Activated CD4-positive, alpha-beta T cell treated with anti-CD3 and anti-CD28 coated beads for 48 hours (primary cell): Measurements from ENCODE around the gene NKPD1.
A peak's percentile ranks its signal among the peaks of the same experiment; 100 is the strongest.

Experiments used
- DNase-seq: peaks from one replicate; pipeline ENCODE4 v3.0.0-alpha.2; 2020

NKPD1 gene

GRCh38 chr19:45160870-45161737 lies at the start of gene NKPD1:
Gene NKPD1 (minus strand): TSS chr19:45160982. CDS start chr19:45160150, 832 bp downstream.
- DNase-seq: no peak

- no peak for DNase-seq
Observed at GRCh38 chr19:45206328-45206727, 45.5 kb upstream of the NKPD1 start.

GRCh38 chr19:45205810-45206209 lies 45.0 kb upstream of the NKPD1 start:
- no peak for DNase-seq

GRCh38 chr19:45202637-45203036 lies 41.9 kb upstream of the NKPD1 start:
- no peak for DNase-seq

GRCh38 chr19:45200568-45200967 lies 39.8 kb upstream of the NKPD1 start:
- DNase-seq: no peak

GRCh38 chr19:45195764-45196163 lies 35.0 kb upstream of the NKPD1 start:
- no peak for DNase-seq

GRCh38 chr19:45191375-45191774 lies 30.6 kb upstream of the NKPD1 start:
- DNase-seq: no peak

- no peak for DNase-seq
Observed at GRCh38 chr19:45189971-45190370, 29.2 kb upstream of the NKPD1 start.

GRCh38 chr19:45187421-45188100 lies 26.8 kb upstream of the NKPD1 start:
- DNase-seq: peak; percentile 30

GRCh38 chr19:45186509-45187334 lies 25.9 kb upstream of the NKPD1 start:
- DNase-seq: no peak

GRCh38 chr19:45184115-45184514 lies 23.3 kb upstream of the NKPD1 start:
- no peak for DNase-seq

- no peak for DNase-seq
Observed at GRCh38 chr19:45182758-45183157, 22.0 kb upstream of the NKPD1 start.

GRCh38 chr19:45180936-45181335 lies 20.2 kb upstream of the NKPD1 start:
- no peak for DNase-seq

- DNase-seq: no peak
Observed at GRCh38 chr19:45179892-45180370, 19.1 kb upstream of the NKPD1 start.

GRCh38 chr19:45179072-45179891 lies 18.5 kb upstream of the NKPD1 start:
- peak; percentile 60 for DNase-seq

GRCh38 chr19:45178262-45179071 lies 17.7 kb upstream of the NKPD1 start, which contains the start of gene BLOC1S3:
Gene BLOC1S3 (plus strand): TSS chr19:45178784. CDS start chr19:45179297, 513 bp downstream.
- DNase-seq: peak; percentile 100

GRCh38 chr19:45177817-45178261 lies 17.1 kb upstream of the NKPD1 start, which contains the start of gene TRAPPC6A:
Gene TRAPPC6A (minus strand): TSS chr19:45178237. CDS start chr19:45178218, 19 bp downstream.
- DNase-seq: no peak

- DNase-seq: no peak
Observed at GRCh38 chr19:45175515-45176345, 14.9 kb upstream of the NKPD1 start.

GRCh38 chr19:45173816-45174215 lies 13.0 kb upstream of the NKPD1 start:
- DNase-seq: no peak

- DNase-seq: no peak
Observed at GRCh38 chr19:45172611-45173208, 11.9 kb upstream of the NKPD1 start.
